HG03135 (cell line): ENCODE results near the gene CDK17.
A peak's percentile ranks its signal among the peaks of the same experiment; 100 is the strongest.
"Not testable (repeated sequence)": the region's sequence is repeated elsewhere in the genome, so short reads cannot be mapped to it uniquely, and the experiment has no call there.

Experiments
- ATAC-seq: cut with Tn5 transposase; IDR thresholded peaks from one replicate; pipeline ENCODE4 v1.9.1; 2021; ENCODE audit warnings: mild to moderate bottlenecking, moderate library complexity; ENCODE audit not compliant: unreplicated experiment

CDK17 gene

GRCh38 chr12:96419576-96420276, 19.5 kb upstream of the CDK17 start:
- peak; percentile 49 for ATAC-seq

- ATAC-seq, result not testable (repeated sequence)
Measured at GRCh38 chr12:96417688-96418087, 17.4 kb upstream of the CDK17 start.

GRCh38 chr12:96416033-96416799, 16.0 kb upstream of the CDK17 start:
- ATAC-seq, result no peak

- no peak for ATAC-seq
Measured at GRCh38 chr12:96414637-96415036, 14.4 kb upstream of the CDK17 start.

DNA sequence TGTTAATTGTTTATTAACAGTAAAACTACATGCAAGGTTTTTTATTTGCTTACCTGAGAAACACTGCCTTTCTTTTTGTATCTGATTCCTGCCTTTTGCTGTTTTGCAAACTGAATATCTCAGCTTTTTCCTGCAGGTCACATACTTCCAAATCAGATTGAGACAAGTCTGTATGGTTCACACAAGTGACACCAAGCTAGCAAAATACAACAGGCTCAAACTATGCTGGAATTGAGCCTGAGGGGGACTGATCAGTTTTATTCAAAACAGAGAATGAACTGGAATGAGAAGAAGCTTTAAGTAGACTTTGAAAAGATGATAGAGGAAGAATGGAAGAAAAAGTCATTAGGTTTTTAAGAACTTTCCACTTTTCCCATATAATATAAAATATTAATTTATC, 12.2 kb upstream of the CDK17 start:
- no peak for ATAC-seq

DNA sequence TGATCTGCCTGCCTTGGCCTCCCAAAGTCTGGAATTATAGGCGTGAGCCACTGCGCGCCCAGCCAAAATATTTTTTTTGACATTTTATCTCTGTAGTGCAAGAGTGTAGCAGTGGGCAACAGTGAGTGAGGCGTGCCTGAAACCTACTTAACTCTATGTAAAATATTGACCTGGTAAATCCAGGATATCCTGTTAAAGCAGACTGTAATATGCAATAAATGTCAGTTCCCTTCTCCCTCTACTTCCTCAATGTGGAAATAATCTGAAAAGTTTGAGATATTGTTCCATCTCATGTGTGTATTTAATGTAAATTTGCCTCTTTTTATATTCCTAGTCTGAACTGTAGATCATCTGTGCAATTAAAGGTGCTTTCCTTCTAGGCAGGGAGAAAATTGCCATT, 9.5 kb upstream of the CDK17 start:
- no peak for ATAC-seq

DNA sequence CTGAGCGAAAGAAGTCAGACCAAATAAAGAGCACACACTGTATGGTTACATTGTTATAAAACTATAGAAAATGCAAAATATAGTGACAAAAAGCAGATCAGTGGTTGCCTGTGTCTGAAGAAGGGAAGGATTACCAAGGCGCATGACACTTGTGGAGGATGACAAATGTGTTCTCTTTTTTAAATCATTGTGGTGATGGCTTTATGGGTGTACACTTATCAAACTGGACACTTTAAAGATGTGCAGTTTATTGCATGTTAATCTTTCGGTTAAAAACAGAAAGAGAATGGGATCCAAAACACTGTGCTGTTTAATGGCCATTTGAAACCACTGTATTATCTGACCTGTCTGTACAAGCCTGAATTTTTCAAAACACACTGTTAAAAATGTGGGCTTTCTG, 8.8 kb upstream of the CDK17 start:
- no peak for ATAC-seq

DNA sequence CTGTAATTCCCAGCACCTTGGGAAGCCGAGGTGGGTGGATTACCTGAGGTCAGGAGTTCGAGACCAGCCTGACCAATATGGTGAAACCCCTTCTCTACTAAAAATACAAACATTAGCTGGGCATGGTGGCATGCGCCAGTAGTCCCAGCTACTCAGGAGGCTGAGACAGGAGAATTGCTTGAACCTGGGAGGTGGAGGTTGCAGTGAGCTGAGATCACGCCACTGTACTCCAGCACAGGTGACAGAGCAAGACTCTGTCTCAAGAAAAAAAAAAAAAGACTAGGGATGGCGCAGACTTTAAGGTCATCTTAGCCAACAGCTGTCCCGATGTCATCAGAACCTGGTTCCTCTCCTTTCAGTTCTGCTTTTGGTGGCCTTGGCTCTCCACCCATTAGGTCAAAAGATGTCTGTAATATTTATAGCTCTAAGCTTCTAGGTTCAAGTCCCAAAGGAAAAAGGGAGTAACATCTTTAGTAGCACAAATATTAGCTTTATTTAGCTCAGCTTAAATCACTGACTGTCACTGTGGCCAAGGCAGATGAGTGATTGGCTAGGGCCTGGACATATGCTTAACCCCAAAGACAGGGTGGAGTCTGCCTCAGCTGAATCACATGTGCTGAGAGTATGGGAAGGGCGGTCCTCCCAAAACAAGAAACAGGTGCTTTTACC, 7.3 kb upstream of the CDK17 start:
- ATAC-seq, result peak; percentile 96

- ATAC-seq, result no peak
Measured at GRCh38 chr12:96404696-96405095, 4.5 kb upstream of the CDK17 start.

DNA sequence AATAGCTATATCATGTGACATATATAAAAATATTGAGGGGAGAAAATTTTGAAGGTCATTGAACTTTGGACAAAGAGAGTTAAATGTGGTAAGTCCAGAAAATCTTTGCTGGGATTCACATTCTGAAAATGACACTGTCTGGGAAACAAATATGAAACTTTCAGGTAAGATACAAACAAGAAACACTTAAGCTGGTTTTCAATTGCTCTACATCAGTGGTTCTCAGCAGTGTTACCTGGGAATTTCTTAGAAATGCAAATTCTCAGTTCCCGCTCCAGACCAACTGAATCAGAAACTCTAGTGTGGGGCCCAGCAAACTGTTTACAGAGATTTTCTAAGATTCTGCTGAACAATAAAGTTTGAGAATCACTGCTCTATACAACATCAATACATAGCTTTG, 3.6 kb upstream of the CDK17 start:
- no peak for ATAC-seq

- ATAC-seq, result not testable (repeated sequence)
Measured at GRCh38 chr12:96402522-96402921, 2.3 kb upstream of the CDK17 start.

DNA sequence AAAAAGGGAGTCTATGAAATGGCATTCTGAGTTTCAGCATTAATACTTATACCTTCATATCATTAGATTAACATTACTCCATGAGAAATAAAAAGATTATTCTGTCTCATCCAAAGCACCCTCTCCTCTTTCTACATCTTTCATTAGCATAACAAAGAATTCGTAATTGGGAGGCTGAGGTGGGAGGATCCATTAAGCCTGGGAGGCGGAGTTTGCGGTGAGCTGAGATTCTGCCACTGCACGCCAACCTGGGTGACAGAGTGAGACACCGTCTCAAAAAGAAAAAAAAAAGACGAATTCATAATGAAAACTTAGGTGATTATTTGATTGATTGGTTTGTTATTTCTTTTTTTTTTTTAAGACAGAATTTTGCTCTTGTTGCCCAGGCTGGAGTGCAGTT, 1.8 kb upstream of the CDK17 start:
- ATAC-seq, result no peak

DNA sequence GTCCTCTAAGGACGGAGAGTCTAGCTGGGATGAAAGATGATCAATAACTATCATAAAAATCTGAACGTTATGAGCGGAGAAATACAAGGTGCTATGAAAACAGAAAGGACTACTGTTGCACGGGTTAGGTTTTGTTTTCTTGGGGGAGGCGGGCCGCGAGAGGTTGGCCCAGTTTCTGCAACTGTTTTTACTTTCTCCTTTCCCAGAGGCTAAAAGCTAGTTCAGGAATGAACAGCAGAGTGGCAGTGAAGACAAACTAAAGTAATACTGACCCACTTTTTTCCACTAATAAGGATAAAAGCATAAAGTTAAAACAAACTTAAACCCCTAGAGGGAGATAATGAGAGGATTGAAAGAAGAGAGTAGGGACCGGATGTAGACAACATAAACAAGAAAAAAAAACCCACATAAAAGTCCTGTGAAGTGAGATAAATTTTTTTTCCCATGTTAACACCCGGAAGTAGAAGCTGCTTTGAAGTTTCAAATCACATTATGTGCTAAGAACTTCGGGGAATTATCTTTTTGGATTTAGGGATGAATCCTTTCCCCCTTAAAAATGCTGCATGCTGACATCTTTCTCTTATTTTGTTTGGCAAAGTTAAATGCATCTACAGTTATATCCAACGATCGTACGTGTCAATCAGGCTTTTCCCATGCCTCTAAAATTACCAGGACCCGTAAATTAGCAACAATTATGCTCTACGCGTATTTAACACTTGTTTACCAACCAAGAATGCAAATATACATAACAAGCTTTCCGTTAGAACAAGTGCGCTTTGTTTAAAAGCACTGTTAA, 1.0 kb upstream of the CDK17 start:
- peak; percentile 22 for ATAC-seq

DNA sequence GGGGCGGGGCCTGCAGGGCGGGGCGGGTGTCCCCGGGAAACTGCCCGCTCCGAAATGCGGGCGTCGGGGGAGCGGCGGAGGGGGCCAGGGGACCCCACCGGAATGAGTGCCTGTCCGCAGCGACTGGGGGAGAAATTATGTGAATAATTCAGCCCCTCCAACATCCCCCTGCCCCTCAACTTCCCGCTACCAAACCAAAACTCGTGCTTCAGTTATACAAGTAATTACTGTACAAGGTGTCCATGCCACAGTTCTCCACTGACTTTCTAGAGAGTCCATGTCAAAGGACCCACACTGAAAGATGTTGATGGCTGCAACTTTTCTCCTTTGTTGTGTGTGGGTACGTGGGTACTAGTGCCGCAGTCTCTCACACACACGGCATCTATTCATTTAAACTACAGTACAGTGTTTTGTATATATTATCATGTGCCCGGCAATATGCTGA, 414 bp upstream of the CDK17 start:
- ATAC-seq, result peak; percentile 11

DNA sequence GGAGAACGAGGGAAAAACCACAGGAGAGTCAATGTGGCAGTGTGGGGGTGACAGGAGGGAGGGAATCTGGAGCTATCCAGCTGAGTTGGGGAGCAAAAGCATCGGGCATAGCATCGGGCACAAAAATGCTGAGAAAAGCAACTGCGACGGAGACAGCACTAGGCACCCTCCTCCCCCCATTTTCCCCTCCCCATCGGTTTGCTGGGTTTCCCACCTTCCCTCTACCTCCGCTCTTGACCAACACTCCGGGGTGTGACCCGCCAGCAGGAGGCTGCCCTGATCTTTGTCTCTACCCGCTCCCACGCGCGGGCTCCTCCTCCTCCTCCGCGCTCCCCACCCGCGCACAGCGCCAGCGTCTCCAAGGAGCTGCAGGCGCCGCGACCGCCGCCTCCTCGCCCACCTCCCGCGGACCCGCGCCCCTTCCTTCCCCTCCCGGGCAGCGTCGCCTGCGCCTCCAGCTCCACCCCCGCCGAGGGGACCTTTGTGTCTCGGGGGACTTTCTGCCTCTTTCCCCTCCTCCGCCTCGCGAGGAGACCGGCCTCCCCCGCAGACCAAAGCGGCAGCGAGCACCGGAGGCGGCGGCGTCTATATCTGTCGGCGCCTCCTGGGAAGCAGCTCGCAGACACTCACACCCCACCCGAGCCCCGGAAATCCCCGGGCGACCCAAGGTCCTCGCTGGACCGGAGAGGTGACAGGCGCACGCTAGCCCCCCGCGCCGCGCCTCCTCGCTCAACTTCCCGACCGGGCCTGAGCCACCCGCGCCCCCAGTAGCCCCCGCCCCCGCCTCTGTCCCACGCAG, 920 bp downstream of the CDK17 start:
- ATAC-seq, result peak; percentile 35

DNA sequence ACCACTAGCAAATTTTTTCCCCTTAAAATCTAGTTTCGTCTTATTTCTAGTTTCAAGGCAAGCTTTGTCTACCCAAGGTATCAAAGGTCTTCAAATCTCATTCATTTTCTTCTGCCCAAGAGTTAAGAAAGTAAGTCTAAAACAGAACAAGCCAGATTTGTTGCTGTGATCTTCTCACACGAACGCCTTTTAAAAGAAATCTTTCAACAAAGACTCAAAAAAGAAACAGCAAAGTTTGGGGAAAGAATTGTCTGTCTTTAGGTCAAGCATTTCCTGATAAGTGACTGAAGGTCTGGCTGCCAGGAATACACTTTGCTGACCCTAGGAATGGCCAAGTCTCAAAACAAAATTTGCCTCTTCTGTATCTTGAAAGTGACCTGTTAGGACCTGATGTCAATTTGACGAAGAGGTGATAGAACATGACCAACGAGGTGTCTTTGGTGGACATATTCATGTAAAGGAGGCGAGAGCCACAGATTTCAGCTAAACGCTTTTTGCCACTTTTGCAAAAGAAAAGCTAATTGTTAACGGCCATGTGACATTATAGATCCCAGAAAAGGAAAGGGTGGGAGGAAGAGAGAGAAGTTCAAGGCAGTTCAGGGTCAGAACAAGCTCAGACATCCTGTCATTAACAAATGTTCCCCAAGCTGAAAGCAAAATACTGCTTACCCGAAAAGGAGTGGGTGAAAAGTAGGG, 1.7 kb downstream of the CDK17 start:
- ATAC-seq, result no peak

DNA sequence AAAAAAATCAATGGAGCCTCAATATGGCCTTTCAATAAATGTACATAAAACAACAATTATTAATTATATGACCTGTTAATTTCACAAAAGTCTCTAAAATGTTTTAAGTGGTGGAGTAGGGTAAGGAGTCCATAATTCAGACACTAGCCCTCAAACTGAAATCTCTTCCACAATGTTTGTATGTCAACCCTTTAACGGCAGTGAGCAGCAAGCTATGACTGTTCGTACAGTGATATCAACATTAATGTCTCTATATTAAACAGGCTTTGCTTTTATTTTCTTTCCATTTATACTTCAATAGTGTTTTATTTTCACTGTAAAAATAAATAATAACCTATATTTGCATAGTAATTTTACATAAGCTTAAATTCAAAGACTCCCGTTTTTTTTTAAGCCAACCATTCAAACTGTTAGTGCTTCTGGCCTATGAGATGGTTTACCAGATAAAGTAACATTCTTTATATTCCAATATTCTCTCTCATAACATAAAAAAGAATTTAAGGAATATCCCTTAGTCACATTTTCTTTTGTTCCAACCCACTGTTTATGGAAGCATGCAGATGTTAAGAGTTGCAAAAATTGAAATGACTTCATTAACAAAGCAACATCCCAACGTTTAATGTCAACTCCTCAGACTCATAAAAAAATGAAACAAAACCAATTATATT, 2.3 kb downstream of the CDK17 start:
- no peak for ATAC-seq

- no peak for ATAC-seq
Measured at GRCh38 chr12:96396914-96397313, 3.3 kb downstream of the CDK17 start.

DNA sequence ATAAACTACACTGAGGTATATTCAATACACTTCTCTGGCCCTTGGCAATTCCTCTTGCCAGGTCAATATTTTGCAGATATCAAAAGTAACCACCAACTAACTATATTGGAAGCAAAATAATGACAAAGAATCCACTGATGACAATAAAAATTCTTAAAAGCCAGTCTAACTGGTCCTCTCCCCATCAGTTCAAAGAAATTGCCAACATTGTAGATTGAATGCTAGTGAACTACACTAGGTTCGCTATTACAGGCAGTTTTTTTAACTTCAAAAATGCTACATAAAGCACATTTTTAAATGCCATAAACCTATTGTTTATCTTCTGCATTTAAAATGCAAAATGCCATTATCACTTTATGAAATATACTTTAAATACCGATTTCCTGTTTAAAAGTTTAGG, 4.0 kb downstream of the CDK17 start:
- ATAC-seq, result no peak
